Thymus (tissue), 11 donors: ENCODE results near the gene SSRP1. TPM values are rescaled to one million over a fixed set of nuclear protein-coding genes. Genes with fewer than 3 reads are reported as not detected.
"Not testable (repeated sequence)": the region's sequence is repeated elsewhere in the genome, so short reads cannot be mapped to it uniquely, and the experiment has no call there.

Experiments used
- DNase-seq, 9 donors: peaks; one replicate each; pipeline ENCODE4 v3.0.0-alpha.2; 2013; ENCODE audit warnings: low spot score in 9 of 9, low read depth in 6 of 9, missing footprints in 1 of 9
- H3K27ac ChIP-seq, 2 donors: one replicate each; pipeline ENCODE4 v1.5.1; 2013; ENCODE audit warnings: control low read depth in 1 of 2, low read depth in 1 of 2, low read length in 1 of 2, mild to moderate bottlenecking in 1 of 2, moderate library complexity in 1 of 2
- H3K27me3 ChIP-seq, 2 donors: one replicate each; pipeline ENCODE4 v1.5.1; 2013; ENCODE audit warnings: low read length in 1 of 2; ENCODE audit not compliant: control insufficient read depth in 2 of 2, insufficient read depth in 1 of 2
- H3K36me3 ChIP-seq, 2 donors: one replicate each; pipeline ENCODE4 v1.5.1; 2013; ENCODE audit warnings: low read length in 1 of 2, mild to moderate bottlenecking in 1 of 2, moderate library complexity in 1 of 2; ENCODE audit not compliant: control insufficient read depth in 2 of 2, insufficient read depth in 2 of 2
- H3K4me1 ChIP-seq, 2 donors: one replicate each; pipeline ENCODE4 v1.5.1; 2013; ENCODE audit warnings: low read length in 2 of 2; ENCODE audit not compliant: control insufficient read depth in 2 of 2, insufficient read depth in 2 of 2
- H3K4me3 ChIP-seq, 2 donors: one replicate each; pipeline ENCODE4 v1.5.1; 2013; ENCODE audit warnings: low read length in 2 of 2, control low read depth in 1 of 2, mild to moderate bottlenecking in 1 of 2
- H3K9me3 ChIP-seq, 2 donors: one replicate each; pipeline ENCODE4 v1.5.1; 2013; ENCODE audit warnings: low read length in 1 of 2, mild to moderate bottlenecking in 1 of 2; ENCODE audit not compliant: control insufficient read depth in 2 of 2, insufficient read depth in 1 of 2
- WGBS: extraction: QIAGEN DNeasy Blood & Tissue Kit; methylation state at CpG from one replicate; pipeline ENCODE4 v1.1.7; 2013; 5-methylcytosine and 5-hydroxymethylcytosine counted together
- polyA plus RNA-seq: library from polyadenylated mRNA; stranded (reverse); fragments of 200-250 nt; gene quantifications from one replicate; pipeline ENCODE4 v1.2.3, GENCODE V29; 2013
- total RNA-seq: library from RNA; stranded (reverse); fragments of 120-200 nt; gene quantifications from one replicate; pipeline ENCODE4 v1.2.4, GENCODE V29; 2013
- donor health status: healthy.

SSRP1 gene
- total and polyA plus RNA-seq, 2 donors, result 48.8 to 110 TPM

GRCh38 chr11:57303990-57304579 lies 31.6 kb downstream of the SSRP1 start:
- Histone ChIP-seq H3K27ac (no peak overlapping the region), H3K4me1 (peaks cover 0 to under 1% of the 10 kb centered on the region in 2 donors), H3K4me3 (no peak overlapping the region), H3K9me3 (peaks cover 3 to 9% of the 10 kb centered on the region in 2 donors), H3K27me3 (no peaks in the 10 kb centered on the region), H3K36me3 (peaks cover 15 to 31% of the 10 kb centered on the region in 2 donors)
- WGBS, result 97% methylated on average over 8 of the region's 8 CpGs
- no peak for DNase-seq

GRCh38 chr11:57303280-57303989 lies 32.3 kb downstream of the SSRP1 start:
- WGBS, result 97% methylated on average over 17 of the region's 17 CpGs
- Histone ChIP-seq H3K27ac (no peak overlapping the region), H3K4me3 (no peak overlapping the region), H3K27me3 (no peaks in the 10 kb centered on the region), H3K9me3 (peaks cover 3 to 12% of the 10 kb centered on the region in 2 donors), H3K4me1 (no peaks in the 10 kb centered on the region), H3K36me3 (peaks cover 15 to 32% of the 10 kb centered on the region in 2 donors)
- no peak for DNase-seq

- H3K4me3 ChIP-seq, result no peak overlapping the region
- no peak overlapping the region for H3K27ac ChIP-seq
- no peak for DNase-seq
- H3K9me3 ChIP-seq, result peaks cover 3 to 12% of the 10 kb centered on the region in 2 donors
- no peaks in the 10 kb centered on the region for H3K4me1 ChIP-seq
- peaks cover 15 to 32% of the 10 kb centered on the region in 2 donors for H3K36me3 ChIP-seq
- 98% methylated on average over 15 of the region's 15 CpGs for WGBS
- no peaks in the 10 kb centered on the region for H3K27me3 ChIP-seq
Measured at GRCh38 chr11:57302489-57302888, 33.2 kb downstream of the SSRP1 start.

GRCh38 chr11:57301711-57302423 lies 33.8 kb downstream of the SSRP1 start:
- H3K27ac ChIP-seq, result no peak overlapping the region
- WGBS, result 98% methylated on average over 27 of the region's 27 CpGs
- no peaks in the 10 kb centered on the region for H3K4me1 ChIP-seq

GRCh38 chr11:57300785-57301184 lies 34.9 kb downstream of the SSRP1 start:
- Histone ChIP-seq H3K27me3 (no peaks in the 10 kb centered on the region), H3K9me3 (peaks cover 3 to 12% of the 10 kb centered on the region in 2 donors), H3K4me1 (no peaks in the 10 kb centered on the region), H3K27ac (no peak overlapping the region), H3K4me3 (no peak overlapping the region), H3K36me3 (peaks cover 15 to 32% of the 10 kb centered on the region in 2 donors)
- DNase-seq, result no peak
- WGBS, result 97% methylated on average over 10 of the region's 10 CpGs

More at GRCh38 chr11:57301711-57302423, 33.8 kb downstream of the SSRP1 start:
- Histone ChIP-seq H3K36me3 (peaks cover 15 to 32% of the 10 kb centered on the region in 2 donors), H3K9me3 (peaks cover 3 to 12% of the 10 kb centered on the region in 2 donors), H3K4me3 (no peak overlapping the region), H3K27me3 (no peaks in the 10 kb centered on the region)
- DNase-seq, result no peak

GRCh38 chr11:57299150-57299737 lies 36.4 kb downstream of the SSRP1 start:
- no peak for DNase-seq
- no peaks in the 10 kb centered on the region for H3K27me3 ChIP-seq
- 96% methylated on average over 5 of the region's 5 CpGs for WGBS
- no peak overlapping the region for H3K27ac ChIP-seq
- peaks cover 0 to 5% of the 10 kb centered on the region in 2 donors for H3K4me1 ChIP-seq
- peaks cover 3 to 12% of the 10 kb centered on the region in 2 donors for H3K9me3 ChIP-seq
- H3K36me3 ChIP-seq, result peaks cover 15 to 32% of the 10 kb centered on the region in 2 donors
- H3K4me3 ChIP-seq, result no peak overlapping the region

- Histone ChIP-seq H3K27me3 (no peaks in the 10 kb centered on the region), H3K9me3 (peaks cover 3 to 12% of the 10 kb centered on the region in 2 donors), H3K4me3 (no peak overlapping the region), H3K36me3 (peaks cover 15 to 29% of the 10 kb centered on the region in 2 donors), H3K4me1 (peaks cover 0 to 8% of the 10 kb centered on the region in 2 donors), H3K27ac (no peak overlapping the region)
- 96% methylated on average over 2 of the region's 2 CpGs for WGBS
- no peak for DNase-seq
Measured at GRCh38 chr11:57297221-57297620, 38.5 kb downstream of the SSRP1 start.

GRCh38 chr11:57296205-57296604 lies 39.5 kb downstream of the SSRP1 start:
- peaks cover 8 to 23% of the 10 kb centered on the region in 2 donors for H3K36me3 ChIP-seq
- WGBS, result 96% methylated on average over 3 of the region's 3 CpGs
- H3K4me3 ChIP-seq, H3K27me3 ChIP-seq, H3K27ac ChIP-seq, H3K4me1 ChIP-seq, DNase-seq: not testable (repeated sequence)
- H3K9me3 ChIP-seq, result peaks cover 3 to 12% of the 10 kb centered on the region in 2 donors
